NCI-H524 treated with DMSO at 0.1 percent for 48 hours (cell line): ENCODE measurements around the gene FFAR1.

Experiments used
- DNase-seq: peaks from one replicate; lab custom pipeline; 2025; lab: John Stamatoyannopoulos, UW

The FFAR1 gene

DNA sequence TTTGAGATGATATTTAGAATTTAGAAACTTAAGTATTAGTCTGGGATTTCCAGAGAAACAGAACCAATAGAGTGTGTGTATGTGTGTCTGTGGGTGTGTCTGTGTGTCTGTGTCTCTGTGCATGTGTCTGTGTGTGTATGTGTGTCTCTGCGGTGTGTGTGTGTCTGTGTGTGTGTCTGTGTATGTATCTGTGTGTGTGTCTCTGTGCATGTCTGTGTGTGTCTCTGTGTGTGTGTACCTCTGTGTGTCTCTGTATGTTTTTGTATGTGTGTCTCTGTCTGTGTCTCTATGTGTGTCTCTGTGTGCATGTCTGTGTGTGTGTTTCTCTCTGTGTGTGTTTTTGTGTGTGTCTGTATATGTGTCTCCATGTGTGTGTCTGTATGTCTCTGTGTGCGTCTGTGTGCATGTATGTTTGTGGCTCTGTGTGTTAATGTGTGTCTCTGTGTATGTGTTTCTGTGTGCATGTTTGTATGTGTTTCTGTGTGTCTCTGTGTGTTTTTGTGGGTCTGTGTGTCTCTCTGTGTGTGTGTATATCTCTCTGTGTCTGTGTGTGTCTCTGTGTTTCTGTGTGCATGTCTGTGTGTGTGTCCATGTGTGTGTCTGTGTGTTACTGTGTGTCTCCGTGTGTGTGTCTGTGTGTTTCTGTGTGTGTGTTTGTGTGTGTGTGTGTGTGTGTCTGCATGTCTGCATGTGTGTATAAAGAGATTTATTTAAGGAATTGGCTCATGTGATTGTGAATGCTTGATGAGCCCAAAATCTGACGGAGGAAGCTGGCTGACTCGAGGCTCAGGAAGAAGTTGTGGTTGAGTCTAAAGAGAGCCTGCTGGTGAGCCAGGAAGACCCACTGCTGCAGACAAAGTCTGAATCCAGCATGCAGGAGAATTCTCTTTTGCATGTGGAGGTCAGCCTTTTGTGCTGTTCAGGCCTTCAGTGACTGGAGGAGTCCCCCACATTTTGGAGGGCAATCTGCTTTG, 45.3 kb downstream of the FFAR1 start:
- DNase-seq: no peak

DNA sequence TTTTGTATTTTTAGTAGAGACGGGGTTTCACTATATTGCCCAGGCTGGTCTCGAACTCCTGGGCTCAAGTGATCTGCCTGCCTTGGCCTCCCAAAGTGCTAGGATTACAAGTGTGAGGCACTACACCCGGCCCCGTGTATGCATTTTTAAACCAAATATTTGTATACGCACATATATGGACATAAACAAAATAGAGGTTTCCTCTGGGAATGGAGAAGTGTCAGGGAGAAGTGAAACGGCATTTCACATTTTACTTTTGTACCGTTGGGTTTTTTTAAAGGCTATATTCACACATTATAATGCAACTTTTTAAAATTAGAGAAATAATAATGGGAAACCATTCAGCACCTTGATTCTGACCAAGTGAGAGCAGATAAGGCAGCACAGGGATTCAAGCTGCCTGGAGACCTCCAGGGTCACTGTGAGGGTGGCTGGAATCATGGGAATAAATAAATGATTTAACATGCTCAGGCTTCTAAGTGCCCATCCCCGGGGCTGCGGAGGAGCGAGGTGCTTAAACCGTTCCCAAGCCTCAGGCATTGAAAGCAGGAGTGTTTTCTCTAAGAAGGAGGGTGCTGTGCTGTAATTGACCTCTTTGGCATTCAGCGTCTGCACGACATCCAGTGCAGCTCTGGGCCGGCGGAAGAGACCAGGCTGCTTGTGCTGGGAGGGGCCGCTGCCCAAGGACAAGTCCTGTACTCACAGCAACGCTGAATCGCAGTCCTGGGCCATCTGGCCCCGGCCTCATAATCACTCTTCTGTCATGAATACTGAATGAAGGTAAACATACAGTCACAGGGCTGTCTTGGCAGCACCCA, 47.9 kb downstream of the FFAR1 start:
- DNase-seq: no peak

DNA sequence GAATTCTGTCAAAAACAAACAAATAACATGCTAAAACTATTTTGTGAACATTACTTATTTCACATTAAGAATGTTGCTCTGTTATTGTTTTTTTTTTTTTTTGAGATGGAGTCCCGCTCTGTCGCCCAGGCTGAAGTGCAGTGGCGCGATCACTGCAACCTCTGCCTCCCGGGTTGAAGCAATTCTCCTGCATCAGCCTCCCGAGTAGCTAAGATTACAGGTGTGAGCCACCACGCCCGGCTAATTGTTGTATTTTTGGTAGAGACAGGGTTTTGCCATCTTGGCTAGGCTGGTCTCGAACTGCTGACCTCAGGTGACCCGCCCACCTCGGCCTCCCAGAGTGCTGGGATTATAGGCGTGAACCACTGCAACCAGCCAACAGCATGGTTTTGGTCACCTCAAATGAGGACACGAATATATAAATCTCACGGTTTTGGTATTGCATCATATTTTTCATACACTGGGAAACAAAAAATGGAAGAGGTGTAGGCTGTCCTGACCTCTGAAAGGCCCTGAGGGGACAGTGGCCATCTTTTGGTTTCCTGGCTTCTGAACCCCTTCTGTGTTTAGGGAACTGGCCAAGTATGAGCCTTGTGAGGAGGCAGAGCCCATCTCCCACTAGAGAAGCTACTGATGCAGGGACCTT, 48.7 kb downstream of the FFAR1 start:
- DNase-seq: no peak

DNA sequence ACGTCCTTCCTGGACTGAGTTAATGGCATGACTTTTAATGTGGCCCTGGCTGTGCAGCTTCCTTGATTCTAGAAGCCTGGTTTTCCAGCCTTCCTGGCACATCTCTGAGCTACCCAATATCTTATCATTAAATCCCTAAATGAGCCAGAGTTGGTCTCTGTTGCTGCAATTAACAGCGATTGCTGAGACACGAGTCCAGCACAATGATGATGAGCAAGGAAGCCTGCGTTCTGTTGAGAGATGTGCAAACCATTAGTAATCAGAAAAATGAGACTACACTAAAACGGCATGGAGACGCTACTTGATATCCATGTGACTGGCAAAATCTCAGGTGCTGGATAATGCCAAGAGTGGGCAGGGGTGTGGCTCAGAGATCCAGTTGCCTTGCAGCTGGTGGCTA, 49.4 kb downstream of the FFAR1 start:
- DNase-seq: no peak
